GM12878 (cell line): ENCODE measurements around the gene RPAP3. TPM values are rescaled to one million over a fixed set of nuclear protein-coding genes. Genes with fewer than 3 reads are reported as not detected.

ENCODE experiments used
- ATAC-seq: fragments of 200-7000 bp; cut with Tn5 transposase; 3 replicates; pipeline ENCODE4 v1.9.1; 2020; ENCODE audit warnings: mild to moderate bottlenecking, moderate library complexity
- BruUV-seq: library from RNA; stranded (reverse); fragments of 400-500 nt; replicated peaks from 2 replicates; lab custom pipeline; 2021; lab: Mats Ljungman, UMichigan
- CTCF ChIA-PET: fragments of 300-600 bp; sonication (Branson Sonifier 250); formaldehyde crosslinking; extraction: SDS; loops from one replicate; lab custom pipeline; 2021; ENCODE audit warnings: inconsistent platforms; lab: Yijun Ruan, JAX
- POLR2A ChIA-PET: fragments of 350-600 bp; formaldehyde crosslinking; extraction: SDS; loops from one replicate; lab custom pipeline; 2021; ENCODE audit warnings: inconsistent platforms; lab: Charles Lee
- RAD21 ChIA-PET: fragments of 300-600 bp; sonication (Branson Sonifier 250); formaldehyde crosslinking; loops from one replicate; lab custom pipeline; 2023; ENCODE audit warnings: antibody characterized with exemption; ENCODE audit not compliant: unreplicated experiment; lab: Charles Lee
- SMC1A ChIA-PET: fragments of 300-600 bp; sonication (Branson Sonifier 250); formaldehyde crosslinking; loops from one replicate; lab custom pipeline; 2023; ENCODE audit not compliant: unreplicated experiment, uncharacterized antibody; lab: Charles Lee
- DNase-seq: peaks from one replicate; pipeline ENCODE4 v3.0.0-alpha.2; 2011; ENCODE audit warnings: low read depth, low spot score
- FAIRE-seq: peaks from 3 replicates; lab custom pipeline; 2011; peaks lifted over from hg19 to GRCh38; lab: Jason Lieb, UNC
- H2AFZ ChIP-seq: 2 replicates; pipeline ENCODE4 v1.6.0; 2011; ENCODE audit warnings: low read depth, low read length, control low read depth; ENCODE audit not compliant: control insufficient read depth
- H3K27ac ChIP-seq: 2 replicates; pipeline ENCODE4 v1.5.1; 2011; ENCODE audit warnings: control low read depth; ENCODE audit not compliant: control insufficient read depth, insufficient read depth
- H3K27me3 ChIP-seq, 2 experiments: replicated peaks in 1 of 2; 2 replicates each; pipeline versions ENCODE4 v1.6.0 to v1.6.1; 2011; ENCODE audit warnings: low read length in 1 of 2; ENCODE audit not compliant: control insufficient read depth in 2 of 2, insufficient read depth in 2 of 2
- H3K36me3 ChIP-seq, 2 experiments: 2 replicates each; pipeline ENCODE4 v1.5.1; 2011; ENCODE audit warnings: low read length in 1 of 2; ENCODE audit not compliant: control insufficient read depth in 2 of 2, insufficient read depth in 2 of 2
- H3K4me1 ChIP-seq: 2 replicates; pipeline ENCODE4 v1.6.1; 2011; ENCODE audit warnings: mild to moderate bottlenecking, low read length, moderate library complexity, mixed read lengths; ENCODE audit not compliant: control insufficient read depth, insufficient read depth
- H3K4me2 ChIP-seq: 2 replicates; pipeline ENCODE4 v1.6.0; 2011; ENCODE audit warnings: control low read depth; ENCODE audit not compliant: control insufficient read depth, insufficient read depth
- H3K4me3 ChIP-seq: fragments of 200-600 bp; sonication (generic); 2 replicates; pipeline ENCODE4 v1.5.1; 2016
- H3K79me2 ChIP-seq: 2 replicates; pipeline ENCODE4 v1.6.0; 2011; ENCODE audit warnings: low read length; ENCODE audit not compliant: control insufficient read depth, insufficient read depth
- H3K9ac ChIP-seq: 2 replicates; pipeline ENCODE4 v1.8.0; 2011; ENCODE audit warnings: low read length, control low read depth, mixed read lengths; ENCODE audit not compliant: control insufficient read depth, insufficient read depth
- H3K9me3 ChIP-seq: replicated peaks from 3 replicates; pipeline ENCODE4 v1.5.1; 2011; ENCODE audit warnings: mild to moderate bottlenecking, low read length; ENCODE audit not compliant: control insufficient read depth, insufficient read depth
- H4K20me1 ChIP-seq: 2 replicates; pipeline ENCODE4 v1.6.0; 2011; ENCODE audit not compliant: control insufficient read depth, insufficient read depth
- E2F8 ChIP-seq: fragments of 450-650 bp; IDR thresholded peaks from 2 replicates; pipeline ENCODE4 v1.6.1; 2018; ENCODE audit warnings: mild to moderate bottlenecking, low read depth, moderate library complexity; ENCODE audit not compliant: partially characterized antibody
- EZH2 ChIP-seq: IDR thresholded peaks from 2 replicates; pipeline ENCODE4 v1.6.1; 2012; ENCODE audit warnings: low read depth, mild to moderate bottlenecking, control low read depth, inconsistent platforms, low read length, borderline replicate concordance; ENCODE audit not compliant: control insufficient read depth
- HDGF ChIP-seq: fragments of 450-650 bp; IDR thresholded peaks from 2 replicates; pipeline ENCODE4 v1.6.1; 2016; ENCODE audit warnings: antibody characterized with exemption
- IRF5 ChIP-seq: fragments of 450-650 bp; IDR thresholded peaks from 2 replicates; pipeline ENCODE4 v1.6.1; 2017; ENCODE audit warnings: borderline replicate concordance
- MTA2 ChIP-seq: fragments of 450-650 bp; IDR thresholded peaks from 2 replicates; pipeline ENCODE4 v1.6.1; 2016; ENCODE audit warnings: low read depth, mild to moderate bottlenecking, moderate library complexity
- PRDM15 ChIP-seq: fragments of 450-650 bp; formaldehyde crosslinking; IDR thresholded peaks from 2 replicates; pipeline ENCODE4 v1.4.0; 2020; ENCODE audit warnings: mild to moderate bottlenecking, moderate library complexity
- STAT3 ChIP-seq: IDR thresholded peaks from 2 replicates; pipeline ENCODE4 v1.6.1; 2011; ENCODE audit warnings: low read depth, low read length, improper control_type of control experiment
- TCF3 ChIP-seq: IDR thresholded peaks from 2 replicates; pipeline ENCODE4 v1.6.1; 2012; ENCODE audit warnings: low read depth, mild to moderate bottlenecking, low read length, borderline replicate concordance; ENCODE audit not compliant: insufficient read depth
- ZBTB33 ChIP-seq: fragments of 450-650 bp; IDR thresholded peaks from 2 replicates; pipeline ENCODE4 v1.6.1; 2017; ENCODE audit warnings: mild to moderate bottlenecking
- ZNF217 ChIP-seq: fragments of 450-650 bp; IDR thresholded peaks from 2 replicates; pipeline ENCODE4 v1.6.1; 2017; ENCODE audit warnings: antibody characterized with exemption, mild to moderate bottlenecking
- WGBS: methylation state at CpG from one replicate; pipeline ENCODE4 v1.1.6; 2016; ENCODE audit warnings: low lambda C conversion rate; ENCODE audit not compliant: insufficient replicate concordance, insufficient coverage; ENCODE audit errors: missing lambda C conversion rate; 5-methylcytosine and 5-hydroxymethylcytosine counted together
- in situ Hi-C: fragments of 300-500 bp; cut with MboI; formaldehyde crosslinking; loops from 9 replicates; pipeline ENCODE4 v1.14.3; 2018; ENCODE audit warnings: mixed read lengths
- intact Hi-C: fragments of 100-400 bp; cut with micrococcal nuclease; formaldehyde crosslinking; loops from one replicate; pipeline ENCODE4 v1.14.2; 2022; ENCODE audit not compliant: unreplicated experiment
- polyA plus RNA-seq, 11 experiments: library from polyadenylated mRNA; depleted of rRNA in 4 of 11; unstranded in 6 of 11; stranded (reverse) in 5 of 11; fragments of >200 nt; fragmentation: Nextera tagmentation in 4 of 11; fragmentation: Illumina TruSeq in 1 of 11; extraction: Ambion mirVana in 4 of 11; extraction: Trizol in 1 of 11; gene quantifications; 1 replicate in 1 of 11; 2 replicates in 10 of 11; pipeline versions ENCODE4 v1.2.1 to v1.2.3, GENCODE V29; 2011 to 2016; ENCODE audit warnings: inconsistent platforms in 2 of 11, missing spikeins in 2 of 11, low read depth in 1 of 11
- total RNA-seq, 4 experiments: library from RNA; depleted of rRNA in 3 of 4; stranded (reverse); fragments of >200 nt in 3 of 4; fragmentation: Illumina TruSeq in 1 of 4; extraction: Trizol in 1 of 4; gene quantifications; 2 replicates each; pipeline versions ENCODE4 v1.2.1 to v1.2.3, GENCODE V29; 2013 to 2021
- TF ChIP-seq, protein P1 (sequence below), 3 experiments: IDR thresholded peaks in 2 of 3; conservative IDR thresholded peaks in 1 of 3; 2 replicates each; pipeline ENCODE4 v1.5.1; 2011; ENCODE audit warnings: low read depth in 3 of 3, low read length in 3 of 3, mild to moderate bottlenecking in 3 of 3, control low read depth in 2 of 3, moderate library complexity in 2 of 3, inconsistent platforms in 1 of 3, mixed read lengths in 1 of 3; ENCODE audit not compliant: control insufficient read depth in 2 of 3, insufficient read depth in 1 of 3; ENCODE audit errors: extremely low read depth in 1 of 3

Gene RPAP3
- total and polyA plus RNA-seq, 10 of the 15 experiments (the other 5 are each of a cell fraction or from before 2014, with no cell fraction given) = 14.1 to 50.6 (median 28.4) TPM

DNA sequence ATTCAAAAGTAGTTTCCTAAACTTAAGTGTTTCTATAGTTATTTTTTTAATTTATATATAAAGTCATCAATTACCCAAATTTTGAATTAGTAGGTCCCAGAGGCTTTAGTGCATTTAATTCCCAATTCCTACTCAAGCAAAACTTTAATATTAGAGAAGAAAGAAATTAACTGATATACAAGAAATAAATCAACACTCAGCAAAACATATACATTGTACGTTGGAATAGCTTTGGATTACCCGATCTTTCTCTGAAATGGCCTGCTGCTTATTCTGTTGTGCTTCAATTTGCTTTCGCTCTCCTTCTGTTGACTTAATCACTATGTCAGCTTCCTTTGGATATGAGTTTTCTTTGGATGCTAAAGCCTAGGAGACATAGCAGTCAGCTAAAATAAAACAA lies 18.2 kb downstream of the RPAP3 start:
- Histone ChIP-seq H3K4me3 (no peak overlapping the region), H3K4me1 (no peaks in the 10 kb centered on the region), H3K27ac (no peak overlapping the region), H3K79me2 (no peaks in the 10 kb centered on the region), H3K36me3 (peaks cover 1 to 10% of the 10 kb centered on the region in 2 experiments), H4K20me1 (no peaks in the 10 kb centered on the region), H3K9ac (no peak overlapping the region), H2AFZ (no peak overlapping the region), H3K27me3 (no peaks in the 10 kb centered on the region), H3K4me2 (no peak overlapping the region), H3K9me3 (no peaks in the 10 kb centered on the region)
- no peak for ATAC-seq
- intact Hi-C loops (no loop called here), in situ Hi-C loops (loop anchor here (10.0 kb wide), 1 partner anchor 653 kb away; no protein-coding TSS in a partner anchor)
- no peak for FAIRE-seq
- ChIA-PET POLR2A (no interaction called here), SMC1A (interaction anchor here (0.8 to 2.2 kb wide), 9 partner anchors 11 to 655 kb away, joined by 3 to 23 read pairs (median 3); no protein-coding TSS in a partner anchor), RAD21 (interaction anchor here (0.6 to 1.9 kb wide), 4 partner anchors 10 to 655 kb away, joined by 3 to 16 read pairs (median 10); no protein-coding TSS in a partner anchor), CTCF (interaction anchor here (1.1 to 5.4 kb wide), 9 partner anchors 17 to 655 kb away, joined by 3 to 65 read pairs (median 6); no protein-coding TSS in a partner anchor)
- DNase-seq = no peak
- WGBS = 79% methylated on average over 3 of the region's 3 CpGs
- no TSS peak for BruUV-seq
- TF ChIP-seq IRF5 (no peak), ZNF217 (no peak), E2F8 (no peak), EZH2 (no peak), STAT3 (no peak), TCF3 (no peak), ZBTB33 (no peak), MTA2 (no peak), PRDM15 (CRISPR knock-in tag) (no peak), HDGF (no peak)
- TF ChIP-seq, protein P1, sequence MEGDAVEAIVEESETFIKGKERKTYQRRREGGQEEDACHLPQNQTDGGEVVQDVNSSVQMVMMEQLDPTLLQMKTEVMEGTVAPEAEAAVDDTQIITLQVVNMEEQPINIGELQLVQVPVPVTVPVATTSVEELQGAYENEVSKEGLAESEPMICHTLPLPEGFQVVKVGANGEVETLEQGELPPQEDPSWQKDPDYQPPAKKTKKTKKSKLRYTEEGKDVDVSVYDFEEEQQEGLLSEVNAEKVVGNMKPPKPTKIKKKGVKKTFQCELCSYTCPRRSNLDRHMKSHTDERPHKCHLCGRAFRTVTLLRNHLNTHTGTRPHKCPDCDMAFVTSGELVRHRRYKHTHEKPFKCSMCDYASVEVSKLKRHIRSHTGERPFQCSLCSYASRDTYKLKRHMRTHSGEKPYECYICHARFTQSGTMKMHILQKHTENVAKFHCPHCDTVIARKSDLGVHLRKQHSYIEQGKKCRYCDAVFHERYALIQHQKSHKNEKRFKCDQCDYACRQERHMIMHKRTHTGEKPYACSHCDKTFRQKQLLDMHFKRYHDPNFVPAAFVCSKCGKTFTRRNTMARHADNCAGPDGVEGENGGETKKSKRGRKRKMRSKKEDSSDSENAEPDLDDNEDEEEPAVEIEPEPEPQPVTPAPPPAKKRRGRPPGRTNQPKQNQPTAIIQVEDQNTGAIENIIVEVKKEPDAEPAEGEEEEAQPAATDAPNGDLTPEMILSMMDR (IDR thresholded peaks at IDR 0.05 in 2 of 3, conservative IDR thresholded peaks at IDR 0.05 in 1 of 3; ENCODE audit: control insufficient read depth in 2 of 3, extremely low read depth in 1 of 3, insufficient read depth in 1 of 3, low read depth in 3 of 3, low read length in 3 of 3) = no peak
